Stimulated activated CD4-positive, alpha-beta T cell treated with anti-CD3 and anti-CD28 coated beads, Interleukin-2, amount 100 ng/mL, for 48 hours (primary cell): ENCODE results near the gene ANK3.

ENCODE experiments used
- DNase-seq, 2 donors: peaks; one replicate each; pipeline ENCODE4 v3.0.0-alpha.2; 2020

Gene ANK3

DNA sequence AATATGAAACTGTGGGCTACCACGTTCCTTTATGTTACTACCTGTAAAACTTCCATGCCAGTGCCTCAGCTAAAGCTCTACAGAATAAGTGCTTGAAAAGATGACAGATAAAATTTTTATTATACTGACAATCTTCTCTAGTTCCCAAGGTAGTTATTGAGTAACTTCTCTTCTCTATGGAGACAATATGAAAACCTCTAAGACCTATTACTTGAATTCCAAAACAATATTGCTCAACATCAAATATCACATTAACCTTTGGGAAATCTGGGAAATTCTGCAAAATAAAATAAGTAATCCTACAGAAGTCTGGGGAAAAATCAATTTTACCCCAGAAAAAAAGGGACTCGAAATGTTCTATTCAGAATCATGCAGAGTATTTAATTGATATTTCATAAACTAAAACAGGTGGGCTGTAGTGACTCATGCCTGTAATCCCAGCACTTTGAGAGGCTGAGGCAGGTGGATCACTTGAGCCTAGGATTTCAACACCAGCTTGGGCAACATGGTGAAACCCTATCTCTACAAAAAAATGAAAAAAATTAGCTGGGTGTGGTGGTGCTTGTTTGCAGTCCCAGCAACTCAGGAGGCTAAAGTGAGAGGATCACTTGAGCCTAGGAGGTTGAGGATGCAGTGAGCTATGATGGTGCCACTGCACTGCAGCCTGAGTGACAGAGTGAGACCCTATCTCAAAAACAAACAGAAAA lies 23.8 kb upstream of the ANK3 start:
- no peak for DNase-seq

DNA sequence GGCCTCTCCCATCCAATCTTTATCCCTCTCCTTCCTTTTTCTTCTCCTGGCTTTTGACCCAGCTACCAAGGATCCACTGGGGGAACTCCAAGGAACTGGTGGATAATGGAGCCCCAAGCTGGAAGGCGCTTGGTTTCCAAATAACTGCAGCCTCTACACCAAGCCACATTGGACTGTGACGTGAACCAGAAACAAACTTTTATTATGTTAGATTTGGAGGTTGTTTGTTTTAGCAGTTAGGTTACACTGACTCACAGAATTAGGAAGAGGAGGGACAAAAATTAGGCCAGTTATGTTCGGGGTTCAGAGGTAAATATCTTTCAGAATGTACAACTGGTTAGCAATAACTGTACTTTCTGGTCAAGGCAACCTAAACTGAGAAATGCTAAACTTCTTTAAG lies 21.3 kb upstream of the ANK3 start:
- DNase-seq, result no peak

- DNase-seq, result no peak
Observed at GRCh38 chr10:60409202-60409601, 19.5 kb upstream of the ANK3 start.

- no peak for DNase-seq
Observed at GRCh38 chr10:60406182-60406581, 16.5 kb upstream of the ANK3 start.

- DNase-seq, result no peak
Observed at GRCh38 chr10:60405172-60405571, 15.5 kb upstream of the ANK3 start.

GRCh38 chr10:60403168-60403873 lies 13.6 kb upstream of the ANK3 start:
- DNase-seq, result no peak

- no peak for DNase-seq
Observed at GRCh38 chr10:60400366-60400765, 10.7 kb upstream of the ANK3 start.

DNA sequence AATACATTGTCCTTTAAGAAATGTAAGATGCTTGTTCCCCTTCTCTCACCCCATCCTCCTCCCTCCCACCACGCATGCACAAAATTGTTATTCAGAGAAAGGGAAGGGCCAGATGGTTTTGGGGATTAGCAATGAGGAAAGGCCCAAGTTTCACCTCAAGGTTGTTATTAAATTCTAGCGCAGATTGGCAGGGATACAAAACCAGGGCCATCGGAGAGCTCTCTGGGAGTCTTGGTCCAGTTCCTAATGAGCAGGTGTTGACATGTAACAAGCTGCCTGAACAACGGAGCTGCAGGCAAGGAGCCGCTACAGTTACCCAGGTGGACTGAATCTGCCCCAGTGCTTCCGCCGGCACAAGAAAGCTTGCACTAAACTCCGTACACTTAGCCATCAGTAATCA lies 9.7 kb upstream of the ANK3 start:
- no peak for DNase-seq

DNA sequence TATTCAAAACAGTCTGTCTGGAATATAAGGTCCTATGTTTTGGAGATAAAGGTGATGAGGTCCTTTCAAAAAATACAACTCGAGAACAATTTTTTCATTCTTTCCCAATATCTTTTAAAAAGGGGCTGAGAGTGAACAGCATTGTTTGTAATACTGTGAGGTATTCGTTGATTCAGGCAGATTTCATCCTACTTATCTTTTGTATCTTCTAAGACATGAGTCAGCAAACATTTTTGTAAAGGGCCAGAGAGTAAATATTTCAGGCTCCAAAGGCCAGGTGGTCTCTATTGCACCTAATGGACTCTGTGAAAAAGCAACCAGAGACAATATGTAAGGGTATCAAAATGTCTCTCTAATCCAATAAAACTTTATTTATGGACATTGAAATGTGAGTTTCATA lies 8.1 kb upstream of the ANK3 start:
- no peak for DNase-seq

- no peak for DNase-seq
Observed at GRCh38 chr10:60396766-60397165, 7.1 kb upstream of the ANK3 start.

DNA sequence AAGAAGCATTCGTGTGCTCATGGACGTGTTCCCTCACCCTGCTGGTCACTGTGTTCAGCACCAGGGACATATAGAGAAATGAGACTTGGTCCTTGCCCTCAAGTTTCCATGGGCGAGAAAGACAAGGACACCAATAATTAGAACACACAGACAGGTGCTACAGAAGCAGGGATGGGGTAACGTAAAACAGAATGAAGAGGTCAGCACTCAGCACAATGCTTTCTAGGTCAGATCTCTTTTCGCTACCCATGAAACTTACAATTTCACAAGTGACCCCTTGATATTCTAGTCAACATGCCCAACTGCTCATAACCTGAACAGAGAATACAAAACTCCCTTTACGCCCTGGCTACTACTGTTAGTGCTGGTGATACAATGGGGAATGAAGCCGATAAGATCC lies 6.0 kb upstream of the ANK3 start:
- DNase-seq, result no peak

DNA sequence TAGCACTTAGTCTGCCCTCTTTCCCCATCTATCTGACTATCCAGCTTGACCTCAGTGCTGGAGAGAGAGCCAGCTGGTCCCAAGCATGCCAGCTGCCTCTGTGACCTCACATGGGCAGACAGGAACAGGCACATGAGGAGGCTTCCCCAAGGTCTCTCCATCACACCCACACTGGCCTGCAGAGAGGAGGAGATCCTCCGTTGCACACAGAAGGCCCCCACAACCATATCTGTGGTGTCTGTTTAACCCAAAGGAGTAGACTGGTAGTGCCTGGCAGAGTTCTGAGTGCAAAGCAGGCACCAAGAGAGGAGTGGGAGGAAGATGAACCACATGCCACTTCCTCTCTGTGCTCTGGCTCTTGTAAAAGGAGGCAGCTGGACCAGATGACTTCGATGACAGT lies 4.8 kb upstream of the ANK3 start:
- DNase-seq, result no peak

DNA sequence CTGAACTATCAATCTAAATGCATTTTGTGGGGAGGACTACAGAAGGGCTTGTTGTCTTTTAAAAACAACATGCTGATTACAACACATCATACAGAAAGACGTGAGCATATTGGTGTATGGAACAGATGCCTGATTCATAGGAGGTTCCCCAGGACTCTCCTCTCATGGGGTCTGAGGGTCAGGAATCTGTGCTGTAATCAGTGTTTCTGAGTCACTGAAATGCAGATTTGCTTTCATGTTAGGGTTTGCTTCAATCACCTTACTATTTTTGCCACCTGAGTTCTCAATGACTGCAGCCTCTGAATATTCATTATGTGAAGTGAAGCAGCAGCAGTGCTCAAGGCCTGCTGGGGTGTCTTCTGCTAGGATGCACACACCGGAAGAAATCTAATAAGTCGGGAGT lies 550 bp upstream of the ANK3 start:
- DNase-seq, result no peak

DNA sequence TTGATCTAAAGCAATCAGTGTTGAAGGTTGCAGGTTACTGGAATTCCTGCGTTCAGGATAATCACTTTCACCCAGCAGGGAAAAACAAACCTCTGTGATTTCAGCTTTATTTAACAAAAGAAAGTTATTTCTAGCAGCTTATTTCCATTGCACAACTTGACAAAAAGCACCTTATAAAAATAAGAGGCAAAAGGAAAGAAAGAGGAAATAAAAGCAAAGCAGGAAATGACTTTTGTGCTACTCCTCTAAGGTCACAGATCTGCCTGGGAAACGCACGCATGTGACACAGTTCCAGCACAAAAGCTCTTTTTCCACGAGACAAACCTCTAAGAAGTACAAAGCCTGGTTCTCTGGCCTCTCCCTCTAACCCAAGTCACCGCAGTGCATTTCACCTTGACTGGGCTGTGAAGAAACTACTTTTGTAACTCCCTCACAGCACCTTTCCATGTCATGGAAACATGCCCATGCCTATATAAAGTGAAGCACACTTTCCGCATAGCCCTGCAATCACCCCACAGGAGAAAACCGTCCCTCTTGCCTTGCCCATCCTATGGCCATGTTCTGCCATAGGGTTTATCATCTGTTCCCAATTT lies 870 bp downstream of the ANK3 start:
- no peak for DNase-seq

GRCh38 chr10:60388116-60388625 lies 1.5 kb downstream of the ANK3 start:
- DNase-seq, result no peak

- DNase-seq, result no peak
Observed at GRCh38 chr10:60387531-60387930, 2.1 kb downstream of the ANK3 start.

DNA sequence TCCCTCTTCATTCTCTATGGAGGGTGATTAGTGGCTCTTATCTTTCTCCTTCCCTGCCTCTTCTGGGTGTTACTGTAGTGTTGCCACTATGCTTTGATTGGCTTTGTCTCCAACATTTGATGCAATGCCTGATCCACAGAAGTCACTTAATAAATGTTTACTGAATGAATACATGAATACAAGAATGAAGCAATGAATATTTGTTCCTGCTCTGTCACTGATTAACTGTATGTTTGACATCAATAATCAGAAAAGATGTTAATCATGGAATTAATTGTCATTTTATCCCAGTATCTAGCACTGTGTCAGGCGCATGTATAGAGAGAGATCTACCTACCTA lies 4.3 kb downstream of the ANK3 start:
- no peak for DNase-seq

DNA sequence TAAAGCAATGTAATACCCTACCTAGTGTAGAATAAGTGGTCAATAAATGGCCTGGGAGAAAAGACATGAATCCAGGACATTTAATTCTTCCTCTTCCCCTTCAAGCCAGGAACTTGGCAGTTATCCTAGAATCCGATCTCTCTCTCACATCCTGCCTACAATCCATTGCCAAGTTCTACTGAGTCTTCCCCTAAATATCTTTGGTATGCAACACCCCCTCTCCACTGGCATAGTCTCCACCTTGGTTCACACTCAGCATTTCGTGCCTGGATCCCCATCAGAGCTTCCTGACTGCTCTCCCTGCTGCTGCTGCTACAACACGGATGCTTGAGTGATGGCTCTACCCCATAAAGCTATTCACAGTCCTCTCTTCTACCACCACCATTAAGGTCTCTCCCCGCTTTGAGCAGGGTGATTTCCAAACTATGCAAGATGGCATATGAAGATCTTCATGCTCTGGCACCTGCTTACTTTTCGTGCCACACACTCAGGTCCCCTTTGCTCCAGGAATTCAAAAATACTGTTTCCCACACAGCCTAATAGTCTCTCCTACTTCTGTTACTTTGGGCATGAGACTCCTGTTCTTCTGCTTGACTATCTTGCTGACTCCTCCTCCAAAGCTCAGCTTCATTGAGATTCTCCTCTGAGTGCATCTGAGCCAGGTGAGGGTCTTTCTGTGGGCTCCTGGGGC lies 4.8 kb downstream of the ANK3 start:
- DNase-seq, result no peak

GRCh38 chr10:60384011-60384410 lies 5.7 kb downstream of the ANK3 start:
- DNase-seq, result no peak

DNA sequence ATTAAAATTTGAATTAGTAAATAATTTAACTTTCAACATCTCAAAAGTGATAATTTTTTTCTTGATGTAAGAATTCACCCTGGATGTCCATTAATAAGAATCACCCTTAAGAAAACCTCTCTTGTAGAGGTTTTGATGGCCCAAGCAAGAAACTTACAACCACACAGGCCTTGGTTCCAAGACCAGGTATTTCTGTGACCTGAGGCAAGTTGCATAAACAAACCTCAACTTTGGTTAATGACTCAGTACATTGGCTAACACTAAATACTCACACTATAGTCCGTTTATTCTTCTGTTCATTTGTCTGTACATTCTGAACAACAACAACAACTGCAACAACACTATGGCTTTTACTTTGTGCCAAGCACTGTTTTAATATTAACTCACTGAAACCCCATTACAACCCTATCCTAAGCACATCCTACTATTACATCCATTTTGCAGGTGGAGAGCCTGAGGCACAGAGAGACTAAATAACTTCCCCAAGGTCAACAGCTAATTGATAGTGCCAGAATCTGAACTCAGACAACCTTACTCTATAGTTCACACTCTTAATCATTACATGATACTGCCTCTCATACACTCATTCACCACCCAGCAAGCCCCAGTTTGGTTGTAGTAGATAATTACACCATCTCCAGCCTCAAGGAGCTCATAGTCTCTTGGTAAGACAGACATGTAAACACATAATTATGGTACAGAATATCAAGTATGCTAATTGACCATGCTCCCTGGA lies 6.6 kb downstream of the ANK3 start:
- DNase-seq, result no peak

GRCh38 chr10:60380781-60381180 lies 8.9 kb downstream of the ANK3 start:
- no peak for DNase-seq

DNA sequence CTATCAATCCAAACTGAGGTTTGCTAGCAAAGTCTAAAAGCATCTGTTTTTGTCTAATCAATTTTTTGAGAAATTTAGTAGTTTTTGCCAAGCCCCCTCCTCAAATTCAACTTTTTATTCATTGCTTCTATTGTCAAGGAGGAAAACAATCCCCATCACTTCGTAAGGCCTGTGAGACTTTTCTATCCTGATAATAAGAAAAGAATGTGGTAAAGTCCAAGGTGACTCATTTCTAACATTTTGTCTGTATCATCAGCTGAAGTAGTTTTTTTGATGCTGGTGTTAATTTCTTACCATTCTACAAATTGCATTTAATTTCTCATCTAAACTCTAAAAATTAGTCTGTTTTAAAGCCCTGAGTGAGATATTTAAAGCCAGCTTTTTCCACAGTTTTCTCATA lies 11.7 kb downstream of the ANK3 start:
- DNase-seq, result no peak

- DNase-seq, result no peak
Observed at GRCh38 chr10:60377042-60377352, 12.7 kb downstream of the ANK3 start.
